ENCODE measurements around the gene MAP3K3. TPM values are rescaled to one million over a fixed set of nuclear protein-coding genes. Genes with fewer than 3 reads are reported as not detected.

Gene MAP3K3
- 10 to 100 TPM; 19.7 to 27.4 (median 24.7) TPM for total RNA-seq
- polyA plus RNA-seq: 10 to 100 TPM in 2 of 3 donors, 1 to 10 TPM in 1; 8.3 to 22.1 (median 12.6) TPM
- long read RNA-seq, donor 1, full-length matches to known transcripts: 15 of 30 reads
- long read RNA-seq, donor 1, partial matches to known transcripts: 5 of 30 reads
- long read RNA-seq, donor 1, other reads (novel, unspliced or antisense): 10 of 30 reads
- long read RNA-seq, donor 2, full-length matches to known transcripts: 35 of 63 reads
- long read RNA-seq, donor 2, partial matches to known transcripts: 11 of 63 reads
- long read RNA-seq, donor 2, other reads (novel, unspliced or antisense): 17 of 63 reads

DNA sequence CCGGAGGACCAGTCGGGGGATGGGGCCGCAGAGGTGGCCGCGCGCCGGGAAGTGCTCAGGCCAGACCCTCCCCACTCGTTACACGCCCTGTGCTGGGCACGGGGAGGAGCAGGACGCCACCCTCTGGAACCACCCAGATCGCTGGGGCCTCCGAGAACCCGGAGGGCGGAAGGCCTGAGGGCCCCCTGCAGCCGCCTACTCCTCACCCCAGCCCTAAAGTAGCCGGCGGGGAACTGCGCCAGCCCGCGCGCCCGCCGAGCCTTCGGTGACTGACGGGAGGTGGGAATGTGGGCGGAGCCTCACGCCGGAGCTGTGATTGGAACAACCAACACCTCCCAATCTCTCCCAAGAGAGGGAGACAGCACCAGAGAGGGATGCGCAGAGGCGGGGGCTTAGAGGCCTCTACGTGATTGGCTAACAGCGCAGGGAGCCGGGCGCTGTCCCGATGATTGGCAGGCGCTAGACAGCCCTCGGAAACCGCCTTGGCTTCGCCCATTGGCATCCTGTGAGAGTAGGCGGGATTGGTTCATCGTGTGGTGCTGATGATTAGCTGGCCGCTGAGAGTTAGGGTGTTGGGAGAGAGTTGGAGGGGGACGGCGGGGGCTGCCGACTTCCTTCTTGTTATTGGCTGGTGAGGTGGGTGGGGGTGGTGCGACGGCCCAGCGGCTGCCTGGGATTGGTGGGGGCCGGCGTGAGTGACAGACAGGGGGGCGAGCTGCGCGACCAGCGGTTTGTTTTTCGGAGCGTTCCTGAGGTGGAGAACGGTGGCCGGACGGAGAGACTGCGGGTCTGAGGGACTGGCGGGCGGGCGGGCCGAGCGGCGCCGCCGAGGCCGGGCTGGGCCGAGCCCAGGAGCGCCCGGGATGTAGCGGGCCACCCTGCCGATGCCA is at the start of gene MAP3K3:
Gene MAP3K3, plus strand, starts transcription at position 734 of the 890 bp plus-strand sequence. CDS start 343 bp downstream, outside the sequence.
- no peaks in the 10 kb centered on the region for H3K36me3 ChIP-seq (ENCODE audit: insufficient read depth in 1 of 2, low read depth in 1 of 2)
- ATAC-seq (peak; percentile 95 to 96 (median 96)), DNase-seq (peak; percentile 98 to 99)
- no peaks in the 10 kb centered on the region for H3K27me3 ChIP-seq (ENCODE audit: insufficient read depth in 3 of 3, low read length in 2 of 3)
- no peaks in the 10 kb centered on the region for H3K9me3 ChIP-seq
- H3K4me1 ChIP-seq: peaks cover 36% of the 10 kb centered on the region
- 0% methylated on average over 56 to 75 of the region's 75 CpGs for WGBS, 3 donors
- intact Hi-C loops (cut with DNase I): loop anchor here in 1 of 2 donors (5.0 kb wide), 1 partner anchor 120 kb away; the partner anchor contains the start of gene STRADA
- peak within 1 kb of the TSS; percentile 87 for H3K4me3 ChIP-seq
- H3K27ac ChIP-seq: peak within 1 kb of the TSS; percentile 90
- TF ChIP-seq, protein P1, sequence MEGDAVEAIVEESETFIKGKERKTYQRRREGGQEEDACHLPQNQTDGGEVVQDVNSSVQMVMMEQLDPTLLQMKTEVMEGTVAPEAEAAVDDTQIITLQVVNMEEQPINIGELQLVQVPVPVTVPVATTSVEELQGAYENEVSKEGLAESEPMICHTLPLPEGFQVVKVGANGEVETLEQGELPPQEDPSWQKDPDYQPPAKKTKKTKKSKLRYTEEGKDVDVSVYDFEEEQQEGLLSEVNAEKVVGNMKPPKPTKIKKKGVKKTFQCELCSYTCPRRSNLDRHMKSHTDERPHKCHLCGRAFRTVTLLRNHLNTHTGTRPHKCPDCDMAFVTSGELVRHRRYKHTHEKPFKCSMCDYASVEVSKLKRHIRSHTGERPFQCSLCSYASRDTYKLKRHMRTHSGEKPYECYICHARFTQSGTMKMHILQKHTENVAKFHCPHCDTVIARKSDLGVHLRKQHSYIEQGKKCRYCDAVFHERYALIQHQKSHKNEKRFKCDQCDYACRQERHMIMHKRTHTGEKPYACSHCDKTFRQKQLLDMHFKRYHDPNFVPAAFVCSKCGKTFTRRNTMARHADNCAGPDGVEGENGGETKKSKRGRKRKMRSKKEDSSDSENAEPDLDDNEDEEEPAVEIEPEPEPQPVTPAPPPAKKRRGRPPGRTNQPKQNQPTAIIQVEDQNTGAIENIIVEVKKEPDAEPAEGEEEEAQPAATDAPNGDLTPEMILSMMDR (IDR thresholded peaks at IDR 0.05): peak; percentile 12

DNA sequence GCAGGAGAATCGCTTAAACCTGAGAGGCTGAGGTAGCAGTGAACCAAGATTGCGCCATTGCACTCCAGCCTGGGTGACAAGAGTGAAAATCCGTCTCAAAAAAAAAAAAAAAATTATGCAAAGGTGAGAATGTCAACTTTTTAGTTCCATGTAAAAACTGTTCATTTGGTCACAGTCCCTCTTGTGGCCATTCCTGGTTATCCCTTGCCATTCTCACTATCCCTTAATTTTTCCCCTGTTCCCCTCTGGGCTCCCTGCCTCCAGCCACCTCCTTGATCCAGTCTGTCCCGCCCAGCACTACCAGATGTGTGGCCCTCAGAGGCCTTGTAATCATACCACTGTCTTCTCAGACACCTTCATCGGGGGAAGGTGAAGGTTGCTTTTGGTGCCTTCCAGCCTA is 48.6 kb upstream of the MAP3K3 start:
- Histone ChIP-seq H3K36me3 (ENCODE audit: insufficient read depth in 1 of 2, low read depth in 1 of 2) (peaks cover 0 to 5% of the 10 kb centered on the region in 2 donors), H3K4me3 (no peak overlapping the region), H3K27me3 (ENCODE audit: insufficient read depth in 3 of 3, low read length in 2 of 3) (no peaks in the 10 kb centered on the region), H3K27ac (no peak overlapping the region), H3K4me1 (peaks cover 15% of the 10 kb centered on the region), H3K9me3 (no peaks in the 10 kb centered on the region)
- DNase-seq (no peak), ATAC-seq (no peak)
- WGBS, 3 donors: 88 to 90% (median 89%) methylated on average over 5 of the region's 5 CpGs
- intact Hi-C loops (cut with DNase I): no loop called here
- TF ChIP-seq, protein P1 (IDR thresholded peaks at IDR 0.05): peak; percentile 6

DNA sequence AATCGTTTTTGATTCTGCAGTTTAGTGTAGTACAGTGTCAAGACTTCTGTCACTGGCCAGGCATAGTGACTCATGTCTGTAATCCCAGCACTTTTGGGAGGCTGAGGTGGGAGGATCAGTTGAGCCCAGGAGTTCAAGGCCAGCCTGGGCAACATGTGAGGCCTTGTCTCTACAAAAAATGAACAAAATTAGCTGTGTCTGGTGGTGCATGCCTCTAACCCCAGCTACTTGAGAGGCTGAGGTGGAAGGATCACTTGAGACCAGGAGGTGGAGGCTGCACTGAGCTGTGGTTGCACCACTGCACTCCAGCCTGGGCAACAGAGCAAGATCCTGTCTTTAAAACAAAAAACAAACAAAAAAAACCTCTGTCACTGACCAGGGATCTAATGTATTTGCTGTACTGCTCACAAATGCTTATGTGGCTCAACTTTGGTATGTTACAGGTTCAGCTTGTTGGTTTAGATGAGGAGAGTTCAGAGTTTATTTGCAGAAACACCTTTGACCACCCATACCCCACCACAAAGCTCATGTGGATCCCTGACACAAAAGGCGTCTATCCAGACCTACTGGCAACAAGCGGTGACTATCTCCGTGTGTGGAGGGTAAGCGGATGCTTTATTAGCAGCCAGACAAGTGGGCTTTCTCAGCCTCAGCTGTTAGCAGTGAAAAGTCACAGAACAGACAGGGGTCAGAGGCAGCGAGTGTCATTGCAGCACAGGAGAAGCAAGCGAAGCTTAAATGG is 44.0 kb upstream of the MAP3K3 start:
- intact Hi-C loops (cut with DNase I): no loop called here
- H3K36me3 ChIP-seq (ENCODE audit: insufficient read depth in 1 of 2, low read depth in 1 of 2): peaks cover 0 to 46% of the 10 kb centered on the region in 2 donors
- H3K9me3 ChIP-seq: no peaks in the 10 kb centered on the region
- no peak overlapping the region for H3K27ac ChIP-seq
- no peak for ATAC-seq
- no peaks in the 10 kb centered on the region for H3K4me1 ChIP-seq
- H3K27me3 ChIP-seq (ENCODE audit: insufficient read depth in 3 of 3, low read length in 2 of 3): no peaks in the 10 kb centered on the region
- TF ChIP-seq, protein P1 (IDR thresholded peaks at IDR 0.05): no peak
- 77 to 81% (median 81%) methylated on average over 7 of the region's 7 CpGs for WGBS, 3 donors
- H3K4me3 ChIP-seq: no peak overlapping the region
- DNase-seq: no peak

DNA sequence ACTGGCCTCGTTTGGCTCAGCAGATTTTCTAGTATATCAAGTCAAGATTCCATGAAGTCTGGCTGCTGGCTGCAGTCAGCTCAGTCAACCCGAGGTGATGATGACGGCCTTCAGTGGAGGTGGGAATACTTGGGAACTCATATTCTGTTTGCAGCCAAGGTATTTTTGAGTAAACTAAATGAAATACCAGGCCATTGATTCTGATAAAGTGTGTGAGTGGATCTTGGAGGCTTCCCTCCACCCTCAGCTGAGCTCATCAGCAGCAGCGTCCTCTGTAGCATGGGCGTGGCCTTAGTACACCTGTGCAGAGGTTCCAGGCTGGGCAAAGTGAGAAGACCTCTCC is 43.5 kb upstream of the MAP3K3 start:
- Histone ChIP-seq H3K4me1 (no peaks in the 10 kb centered on the region), H3K27me3 (ENCODE audit: insufficient read depth in 3 of 3, low read length in 2 of 3) (no peaks in the 10 kb centered on the region), H3K4me3 (no peak overlapping the region), H3K36me3 (ENCODE audit: insufficient read depth in 1 of 2, low read depth in 1 of 2) (peaks cover 0 to 51% of the 10 kb centered on the region in 2 donors), H3K9me3 (no peaks in the 10 kb centered on the region), H3K27ac (no peak overlapping the region)
- ATAC-seq (no peak), DNase-seq (no peak)
- WGBS, 3 donors: 77 to 82% (median 79%) methylated on average over 5 of the region's 5 CpGs
- TF ChIP-seq, protein P1 (IDR thresholded peaks at IDR 0.05): no peak
- intact Hi-C loops (cut with DNase I): no loop called here
